HL-60/S4 treated with retinoic acid at 250 ng/mL for 4 days and 3 days (cell line): ENCODE measurements around the gene BRD3.

Experiments
- in situ Hi-C: fragments of 300-500 bp; cut with MboI; formaldehyde crosslinking; loops from 2 replicates; pipeline ENCODE4 v1.7.0; 2022; ENCODE audit warnings: low sequenced_read_pairs

The BRD3 gene

DNA sequence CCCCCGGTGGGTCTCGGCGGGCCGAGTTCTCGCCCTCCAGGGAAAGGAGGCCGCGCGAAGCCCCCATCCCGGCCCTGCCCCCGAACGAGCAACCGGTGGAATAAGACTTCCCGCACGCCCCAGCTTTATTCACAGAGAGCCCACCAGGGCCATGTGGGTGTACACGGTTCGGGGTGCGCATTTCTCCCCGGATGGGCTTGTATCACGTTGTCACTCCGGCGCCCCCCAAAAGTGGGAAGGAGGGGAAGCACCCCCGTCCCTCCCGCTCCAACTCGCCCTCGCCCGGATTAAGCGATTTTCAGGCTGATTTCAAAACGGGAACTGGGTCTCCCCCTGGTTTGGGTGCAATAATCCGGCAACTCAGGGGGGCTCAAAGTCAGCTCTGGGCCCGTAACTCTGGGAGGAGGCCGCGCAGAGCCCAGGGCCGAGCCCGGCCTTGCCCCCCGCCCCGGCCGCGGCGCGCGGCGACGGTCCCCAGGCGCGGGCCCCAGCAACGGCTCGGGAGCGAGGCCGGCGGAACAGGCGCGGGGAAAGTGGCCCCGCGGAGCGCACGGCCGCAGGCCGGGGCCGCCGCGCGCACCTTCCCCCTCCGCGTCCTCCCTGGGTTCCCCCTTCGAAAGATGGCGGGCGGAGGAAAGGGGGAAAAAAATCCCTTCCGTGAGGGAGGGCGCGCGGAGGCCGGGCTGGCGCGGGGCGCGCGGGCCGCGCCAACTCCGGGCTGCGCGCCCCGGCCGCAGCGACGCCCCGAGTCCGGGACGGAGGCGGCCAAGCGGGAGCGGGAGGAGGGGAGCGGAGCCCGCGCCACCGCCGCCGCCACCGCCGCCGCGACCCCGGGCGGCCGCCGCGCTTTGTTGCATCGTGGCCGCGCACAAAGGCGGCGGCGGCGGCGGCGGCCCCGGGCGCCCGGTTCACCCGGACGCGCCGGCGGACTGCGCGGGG, 644 bp downstream of the BRD3 start:
- in situ Hi-C loops: no loop called here

DNA sequence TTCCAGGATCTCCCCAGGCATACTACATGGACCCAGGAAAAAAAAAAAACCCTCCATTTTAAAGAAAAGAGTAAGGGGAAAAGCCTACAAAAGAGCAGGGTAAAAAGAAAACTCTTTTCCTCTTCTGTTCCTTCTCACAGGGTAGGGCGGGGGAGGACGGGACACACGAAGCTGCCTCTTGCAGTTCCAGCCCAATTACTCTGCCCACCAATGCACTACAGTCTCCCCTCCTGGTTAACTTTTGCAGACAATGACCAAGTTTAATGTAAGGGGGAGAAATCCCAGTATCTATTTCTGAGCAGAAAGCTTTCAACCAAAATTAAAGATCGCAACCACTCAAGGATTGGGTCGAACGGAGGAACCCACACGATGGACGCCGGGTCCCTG, 1.3 kb downstream of the BRD3 start:
- in situ Hi-C loops: no loop called here

DNA sequence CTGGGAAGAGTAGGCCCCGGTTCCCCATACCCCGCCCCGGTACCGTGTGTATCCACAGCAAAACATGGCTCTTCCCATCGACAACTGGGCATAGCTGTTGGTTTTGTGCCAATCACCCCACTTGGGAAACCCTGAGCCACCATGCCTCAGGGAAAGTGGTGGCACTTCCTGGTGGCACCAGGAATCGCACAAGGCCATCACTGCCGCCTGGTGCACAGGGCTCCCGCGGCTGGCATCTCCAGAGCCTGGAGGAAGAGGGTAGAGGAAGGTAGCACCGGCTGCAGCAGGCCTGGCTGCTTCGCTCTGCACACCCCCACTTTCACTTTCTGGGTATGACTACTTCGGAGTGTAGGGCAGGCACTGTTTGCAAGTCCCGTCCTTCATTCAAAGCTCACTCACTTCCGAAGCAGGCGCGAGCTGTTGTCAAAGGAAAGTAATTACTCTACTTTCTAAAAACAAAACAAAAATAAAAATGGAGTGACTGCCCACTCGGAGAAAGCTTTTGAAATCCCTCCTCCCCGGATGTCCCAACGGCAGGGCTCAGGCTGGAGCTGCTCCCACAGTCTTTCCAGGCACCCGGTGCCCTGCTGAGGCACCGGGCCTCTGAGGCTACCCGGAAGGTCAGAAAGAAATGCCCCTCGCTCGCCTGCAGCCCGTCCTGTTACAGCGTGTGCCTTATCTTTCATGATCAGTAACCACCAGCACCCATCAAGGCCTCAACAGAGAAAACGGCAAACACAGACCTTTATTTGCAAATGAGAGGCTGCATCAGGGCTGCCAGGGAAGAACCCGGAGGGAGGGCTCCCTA, 2.0 kb downstream of the BRD3 start:
- in situ Hi-C loops: no loop called here

DNA sequence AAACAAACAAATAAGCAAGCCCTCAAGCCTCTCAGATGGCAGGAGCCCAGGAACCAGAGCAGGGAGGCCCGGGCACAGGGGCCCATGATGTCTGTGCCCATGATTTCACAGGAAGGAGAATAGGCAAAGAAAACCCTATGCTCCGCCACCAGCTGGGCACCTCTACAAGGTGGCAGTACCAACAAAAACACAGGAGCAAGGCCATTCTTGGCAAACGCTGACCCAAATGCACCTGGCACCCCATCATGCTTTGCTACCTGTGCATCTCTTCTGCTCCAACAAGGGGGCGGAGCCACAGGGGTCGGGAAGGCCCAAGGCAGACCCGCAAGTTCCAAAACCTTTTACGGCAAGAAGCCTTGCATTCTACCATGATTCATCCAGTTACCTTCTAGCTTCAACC, 3.1 kb downstream of the BRD3 start:
- in situ Hi-C loops: no loop called here

DNA sequence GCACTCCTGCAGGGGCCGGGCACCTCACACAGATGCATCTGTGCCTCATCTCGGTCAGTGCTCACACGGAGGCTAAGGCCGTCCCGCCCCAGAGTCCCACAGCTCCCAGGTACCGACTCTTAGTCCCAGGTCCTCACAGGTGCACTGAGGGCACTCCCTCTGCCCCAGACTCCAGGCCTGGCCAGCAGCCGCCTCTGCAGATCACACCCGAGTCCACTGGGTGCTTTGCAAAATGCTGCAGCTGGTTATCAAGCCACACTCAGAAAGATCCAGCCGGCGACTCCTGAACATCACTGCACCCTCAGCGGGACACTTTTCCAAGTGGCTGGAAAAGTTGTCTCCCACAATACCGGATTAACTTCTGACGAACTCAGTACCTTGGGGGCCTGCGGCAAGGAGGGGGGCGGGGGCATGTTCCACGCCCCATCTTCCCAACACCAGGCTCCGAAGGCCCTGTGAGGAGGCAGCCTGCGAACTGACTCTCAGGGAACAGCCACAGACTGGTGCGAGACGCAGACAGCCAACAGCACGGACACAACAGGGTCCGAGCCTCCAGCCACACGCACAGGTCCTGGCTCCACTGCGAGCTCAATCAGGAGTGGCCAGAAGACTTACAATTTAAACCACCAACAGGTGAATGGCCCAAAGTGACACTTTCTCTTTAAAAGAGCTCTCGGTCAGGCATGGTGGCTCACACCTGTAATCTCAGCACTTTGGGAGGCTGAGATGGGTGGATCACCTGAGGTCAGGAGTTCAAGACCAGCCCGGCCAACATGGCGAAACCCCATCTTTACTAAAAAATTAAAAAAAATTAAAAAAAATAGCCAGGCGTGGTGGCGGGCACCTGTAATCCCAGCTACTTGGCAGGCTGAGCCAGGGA, 4.0 kb downstream of the BRD3 start:
- in situ Hi-C loops: no loop called here

DNA sequence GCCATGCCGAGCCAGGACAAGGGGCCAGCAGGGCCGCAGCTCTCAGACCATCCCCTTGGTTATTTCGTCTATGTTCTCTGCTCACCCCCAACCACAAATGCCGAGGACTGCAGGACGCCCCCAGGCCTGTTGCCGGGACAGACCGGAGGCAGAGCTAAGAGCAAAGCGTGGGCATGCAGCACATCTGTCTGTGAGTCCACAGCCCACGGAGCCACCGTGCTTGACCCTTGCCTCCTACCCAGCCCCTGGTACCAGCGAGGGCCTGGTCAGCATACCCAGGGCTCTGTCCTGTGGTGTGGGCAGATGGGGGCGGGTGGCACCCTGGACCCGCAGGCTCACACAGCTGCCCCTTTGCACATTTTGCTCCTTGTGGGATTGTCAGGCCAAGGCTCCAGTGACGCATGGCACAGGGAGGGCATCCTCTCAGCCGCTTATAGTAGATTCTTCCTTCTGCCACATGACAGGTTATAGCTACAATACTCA, 4.7 kb downstream of the BRD3 start:
- in situ Hi-C loops: no loop called here

DNA sequence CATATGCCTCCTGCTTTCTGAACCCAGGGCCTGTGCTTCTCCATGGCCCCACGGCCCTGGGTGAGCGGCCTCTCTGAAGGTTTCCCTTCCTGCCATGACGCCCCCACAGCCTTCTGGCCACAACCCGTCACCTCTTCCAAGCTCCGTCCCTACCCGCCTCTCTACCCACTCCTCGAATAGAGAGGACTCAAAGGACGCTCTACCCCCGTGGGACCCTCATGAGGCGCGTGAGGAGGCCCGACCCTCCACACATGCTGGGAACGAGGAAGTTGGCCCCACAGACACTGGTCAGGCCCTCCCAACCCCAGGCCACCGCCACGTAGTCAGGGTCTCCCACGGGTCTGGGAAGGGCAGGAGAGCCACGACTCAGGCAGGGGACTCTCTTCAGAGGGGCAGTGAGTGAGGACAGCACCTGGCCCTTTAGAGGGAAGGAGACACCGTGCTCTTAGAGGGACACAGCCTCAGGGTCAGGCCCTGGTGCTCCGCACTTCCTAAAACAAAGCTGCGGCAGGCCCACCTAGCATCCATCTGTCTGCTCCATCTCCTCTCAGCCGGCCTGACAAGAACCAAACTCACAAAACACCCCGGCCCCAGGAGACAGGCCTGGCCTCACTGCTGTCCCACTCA, 5.3 kb downstream of the BRD3 start:
- in situ Hi-C loops: no loop called here

DNA sequence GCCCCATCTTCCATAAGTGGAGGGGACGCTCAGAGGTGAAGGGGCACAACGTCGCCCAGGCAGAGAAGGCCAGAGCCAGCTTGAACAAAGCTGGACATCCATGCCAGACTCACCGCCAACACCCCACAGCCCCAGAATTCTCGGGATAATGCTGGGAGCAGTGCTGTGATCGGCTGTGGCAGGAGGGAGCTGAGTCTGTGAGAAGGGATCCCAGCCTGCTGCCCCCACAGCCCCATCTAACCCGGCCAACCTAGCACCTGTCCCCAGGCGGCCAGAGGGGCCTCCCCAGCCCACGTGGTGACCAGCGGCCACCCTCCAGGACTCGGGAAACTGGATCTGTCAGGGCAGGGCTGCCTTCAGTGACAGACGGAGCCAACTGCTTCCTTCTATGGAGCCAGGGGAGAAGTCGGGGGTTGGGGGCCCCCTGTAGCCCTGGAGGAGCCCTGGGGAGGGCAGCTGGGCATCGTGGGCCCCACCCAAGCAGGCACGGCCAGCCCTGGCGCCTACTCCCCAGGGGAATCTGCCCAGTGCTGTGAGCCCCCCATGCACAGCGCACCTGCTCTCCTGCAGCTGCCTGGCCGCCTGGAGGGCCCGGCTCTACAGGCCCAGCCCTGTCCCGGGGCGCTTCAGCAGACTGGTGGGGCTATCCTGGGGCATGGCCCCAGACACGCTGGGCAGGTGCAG, 6.0 kb downstream of the BRD3 start:
- in situ Hi-C loops: no loop called here

DNA sequence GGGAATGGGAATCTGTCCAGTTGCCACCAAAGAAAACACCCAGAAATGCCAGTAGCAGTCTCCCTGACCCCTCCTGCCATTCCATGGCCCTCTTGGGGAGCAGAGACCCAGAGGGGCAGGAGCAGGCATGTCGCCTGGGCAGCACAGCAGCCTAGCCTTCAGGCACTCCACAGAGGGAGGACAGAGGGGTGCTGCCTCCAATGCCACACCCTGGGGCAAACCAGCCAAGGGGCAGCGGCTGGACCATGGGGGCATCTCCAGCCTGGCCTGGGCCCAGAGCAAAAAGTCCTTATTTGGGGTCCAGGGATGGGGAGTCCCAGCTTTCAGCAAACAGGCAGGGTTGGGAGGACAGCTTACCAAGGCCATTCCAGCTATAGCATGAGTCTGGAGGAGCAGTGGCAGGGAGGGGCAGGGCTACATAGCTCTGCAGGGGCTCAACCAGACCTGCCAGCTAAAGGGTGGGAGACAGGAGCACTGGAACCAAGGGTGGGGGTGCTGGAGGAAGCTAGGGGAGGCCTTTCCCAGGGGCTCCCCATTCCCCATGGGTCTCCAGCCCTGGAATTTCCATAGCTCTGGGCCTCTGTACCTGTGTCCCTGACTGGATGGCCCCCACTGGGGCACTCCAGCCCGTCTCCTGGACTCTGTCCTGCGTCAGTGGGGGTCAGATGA, 6.7 kb downstream of the BRD3 start:
- in situ Hi-C loops: no loop called here

DNA sequence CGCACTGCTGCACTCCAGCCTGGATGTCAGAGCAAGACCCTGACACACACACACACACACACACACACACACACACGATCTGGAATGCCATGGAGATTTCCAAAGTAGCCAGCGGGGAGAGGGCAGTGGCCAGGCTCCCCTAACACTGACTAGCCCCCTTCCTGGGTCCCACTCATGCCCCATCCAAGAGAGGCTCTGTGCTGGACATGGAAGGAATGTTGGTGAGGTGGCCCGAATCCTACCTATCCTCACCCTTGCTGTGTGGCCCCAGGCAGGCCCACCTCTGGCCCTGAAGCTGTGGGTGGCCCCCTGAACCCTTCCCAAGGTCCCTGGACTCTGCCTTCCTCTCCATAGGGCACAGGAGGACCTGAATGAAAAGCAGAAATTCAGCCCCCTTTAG, 7.3 kb downstream of the BRD3 start:
- in situ Hi-C loops: no loop called here

DNA sequence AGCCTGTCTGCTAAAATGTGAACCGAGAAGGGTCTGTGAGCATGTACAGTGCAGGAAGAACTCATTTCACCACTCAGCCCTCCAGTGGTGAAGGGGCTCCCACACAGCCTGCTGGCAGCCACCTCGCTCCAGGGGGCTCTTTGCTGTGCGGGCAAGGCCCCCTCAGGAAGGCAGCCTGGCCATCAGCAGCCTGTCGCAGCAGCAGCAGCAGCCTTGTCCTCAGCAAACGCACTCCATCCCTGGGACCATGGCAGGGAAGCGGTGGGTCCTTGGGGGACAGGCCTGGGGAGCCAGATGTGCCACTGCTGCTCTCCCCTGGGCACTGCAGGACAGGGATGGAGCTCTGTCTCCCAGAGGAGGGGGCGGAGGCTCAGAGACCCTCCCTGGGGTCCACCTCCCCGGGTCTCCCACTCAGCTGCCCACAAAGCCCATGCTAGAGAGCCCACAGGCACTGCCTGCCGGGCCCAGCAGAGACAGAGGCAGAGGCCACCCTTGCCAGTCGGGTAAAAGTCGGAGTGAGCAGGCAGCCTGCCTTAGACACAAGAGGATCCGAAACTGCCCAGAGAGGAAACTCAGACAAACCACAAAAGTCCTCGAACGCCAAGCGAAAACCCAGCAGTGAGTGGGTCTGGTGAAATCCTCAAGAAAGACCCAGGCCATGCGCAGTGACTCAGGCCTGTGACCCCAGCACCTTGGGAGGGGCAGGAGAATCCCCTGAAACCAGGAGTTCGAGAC, 8.0 kb downstream of the BRD3 start:
- in situ Hi-C loops: no loop called here

DNA sequence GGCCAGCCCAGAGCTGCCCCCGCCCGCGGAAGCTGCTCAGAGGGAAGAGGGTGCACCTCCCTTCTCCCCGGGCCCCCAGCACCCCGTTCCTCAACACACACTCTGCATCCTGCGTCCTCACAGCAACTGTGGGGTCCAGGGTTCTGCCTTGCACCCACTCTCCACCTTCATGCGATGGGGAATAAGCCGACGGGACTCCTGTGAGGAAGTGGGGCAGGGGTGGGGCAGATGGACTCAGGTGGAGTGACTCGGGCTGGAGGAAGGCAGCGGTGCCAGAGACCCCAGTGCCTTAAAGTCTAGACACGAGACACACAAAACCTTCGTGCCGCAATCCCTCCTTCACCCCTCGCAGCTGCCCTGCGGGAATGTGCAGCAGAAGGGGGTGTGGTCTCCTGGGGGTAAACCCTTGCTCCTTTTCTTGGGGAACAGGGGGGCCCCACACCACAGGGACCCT, 8.6 kb downstream of the BRD3 start:
- in situ Hi-C loops: no loop called here

DNA sequence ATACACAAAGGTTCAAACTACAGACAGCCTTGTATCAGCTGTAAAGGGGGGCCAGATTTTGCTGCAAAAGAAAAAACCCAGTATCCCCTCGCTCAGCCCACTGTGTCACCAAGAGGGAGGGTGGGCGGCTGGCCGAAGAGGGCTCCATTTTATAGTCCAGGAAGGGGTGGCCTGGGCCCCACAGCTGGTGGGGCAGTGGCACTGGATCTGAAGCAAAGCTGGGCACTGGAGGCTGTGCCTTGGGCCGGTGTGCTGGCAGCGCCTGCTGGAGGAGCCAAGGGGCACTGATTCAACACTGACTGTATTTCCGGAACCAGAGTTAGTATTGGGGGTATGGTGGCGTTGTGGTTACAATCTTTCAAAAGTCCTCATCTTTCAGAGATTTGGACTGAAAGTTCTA, 9.1 kb downstream of the BRD3 start:
- in situ Hi-C loops: no loop called here

DNA sequence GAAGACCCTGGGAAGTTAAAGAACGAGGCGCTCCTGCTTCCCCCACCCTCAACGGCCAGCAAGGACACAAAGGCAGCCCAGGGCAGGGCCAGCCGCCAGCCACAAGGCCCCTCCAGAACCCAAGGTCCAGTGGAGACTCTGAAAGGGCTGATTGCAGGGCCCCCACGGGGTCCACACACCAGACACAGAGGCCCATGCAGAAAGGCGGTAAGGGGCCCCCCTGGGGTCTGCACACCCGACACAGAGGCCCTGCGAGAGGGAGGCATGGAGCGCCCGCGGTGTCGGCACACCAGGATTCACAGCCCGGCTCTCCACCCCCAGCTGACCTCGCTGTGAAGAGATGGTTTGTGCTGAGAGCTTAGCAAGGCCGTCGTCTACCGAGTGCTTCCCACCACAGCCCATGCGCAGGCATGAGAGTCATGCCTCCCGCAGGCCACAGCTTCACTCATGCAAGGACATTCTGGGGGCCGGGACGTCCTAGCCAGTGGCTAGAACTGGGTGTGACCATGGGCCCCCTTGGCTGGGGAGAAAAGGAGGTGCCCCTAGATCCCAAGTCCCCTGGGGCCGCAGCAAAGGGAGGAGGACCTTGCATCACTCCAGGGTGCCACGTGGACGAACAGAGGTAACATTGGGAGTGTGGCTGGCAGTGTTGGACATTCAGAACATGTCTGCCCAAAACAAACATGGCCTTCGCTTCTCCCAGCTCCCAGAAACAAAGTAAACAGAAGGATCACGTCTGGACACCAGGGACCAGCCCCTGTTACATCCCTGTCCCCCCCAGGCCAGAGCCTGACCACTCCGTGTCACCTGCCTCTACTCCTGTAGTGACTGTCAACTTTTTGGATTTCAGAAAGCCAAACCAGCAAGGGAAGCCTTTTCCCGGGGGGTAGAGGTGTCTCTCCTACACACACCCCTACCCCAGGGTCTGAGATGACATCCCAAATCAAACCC, 9.8 kb downstream of the BRD3 start:
- in situ Hi-C loops: no loop called here

DNA sequence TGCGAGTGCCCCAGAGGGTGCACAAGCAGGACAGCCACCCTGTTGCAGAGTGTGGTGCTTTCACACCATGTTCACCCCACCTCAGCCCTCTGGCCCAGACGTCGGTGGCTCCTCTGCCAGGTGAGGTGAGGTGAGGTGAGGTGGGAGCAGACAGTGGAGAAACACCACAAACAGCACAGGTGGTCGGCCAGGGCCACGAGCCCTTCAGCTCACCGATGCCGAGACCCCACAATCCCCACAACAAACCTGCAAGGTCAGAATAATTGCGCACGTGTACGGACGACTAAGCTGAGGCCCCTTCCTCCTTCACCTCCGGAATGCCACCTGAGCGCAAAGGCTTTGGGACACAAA, 10.5 kb downstream of the BRD3 start:
- in situ Hi-C loops: no loop called here

DNA sequence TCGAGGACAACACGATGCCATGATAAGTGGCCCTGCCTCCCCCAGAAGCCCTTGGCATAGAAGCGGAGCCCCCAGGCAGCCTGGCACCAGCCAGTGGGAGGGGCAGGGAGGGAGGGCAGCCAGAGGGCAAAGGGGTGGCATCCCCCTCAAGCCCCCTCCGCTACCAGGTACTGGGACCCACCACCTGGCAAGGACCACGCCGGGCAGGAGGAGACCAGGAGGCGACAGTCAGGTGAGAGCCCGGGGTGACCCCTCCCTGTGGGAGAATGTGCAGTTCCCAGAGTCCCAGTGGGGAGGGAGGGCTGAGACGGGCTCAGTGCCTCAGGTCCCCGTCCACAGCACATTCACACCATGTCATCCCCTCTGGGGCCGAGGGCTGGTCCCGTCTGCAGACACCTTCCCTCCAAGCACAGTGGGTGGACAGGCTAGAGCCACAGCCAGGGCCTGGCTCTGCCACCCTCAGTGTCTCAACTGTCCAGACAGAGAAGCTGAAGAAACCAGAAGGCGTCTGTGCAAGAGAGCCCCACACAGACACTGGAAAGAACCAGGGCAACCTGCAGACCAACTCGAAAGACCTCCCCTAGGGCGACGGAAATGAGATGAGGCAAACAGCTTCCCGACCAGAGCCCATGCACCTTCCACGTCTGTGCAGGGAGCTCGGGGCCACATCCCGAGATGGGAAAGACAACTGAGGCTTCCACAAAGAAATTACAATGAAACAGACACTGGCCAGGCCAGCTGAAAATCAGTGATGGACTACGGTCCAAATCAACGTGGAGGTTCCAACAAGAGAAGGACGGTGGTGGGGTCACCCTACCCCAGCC, 11.1 kb downstream of the BRD3 start:
- in situ Hi-C loops: no loop called here

DNA sequence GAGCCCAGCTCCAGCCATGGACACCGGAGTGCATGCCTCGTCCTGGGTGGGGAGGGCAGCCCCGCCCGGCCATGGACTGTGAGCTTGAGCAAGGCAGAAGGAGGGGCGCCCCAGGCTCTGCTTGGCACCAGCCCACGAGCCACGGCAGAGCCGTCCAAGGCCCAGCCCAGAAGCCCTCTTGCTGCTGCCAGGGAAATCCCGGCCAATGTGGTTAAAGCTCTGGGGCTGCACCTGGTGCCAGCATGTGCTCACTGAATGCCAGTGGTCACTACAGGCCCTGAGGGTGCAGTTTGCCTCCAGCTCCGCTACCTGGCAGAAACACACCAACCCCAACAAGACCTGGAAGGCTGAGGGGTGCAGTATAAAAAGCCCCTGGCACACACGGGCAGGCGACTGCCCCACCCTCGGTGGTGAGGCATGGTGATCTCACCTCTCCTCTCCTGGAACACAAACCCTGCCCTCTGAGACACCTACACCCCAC, 11.8 kb downstream of the BRD3 start:
- in situ Hi-C loops: no loop called here
